ENCODE results near the gene POLR2F. TPM values are rescaled to one million over a fixed set of nuclear protein-coding genes. Genes with fewer than 3 reads are reported as not detected.

The POLR2F gene
- total and polyA plus RNA-seq, 7 donors, result 69.2 to 280 (median 95.9) TPM

- no peak overlapping the region for H3K27ac ChIP-seq
- 78 to 84% (median 82%) methylated on average over 8 of the region's 8 CpGs for WGBS, 3 donors
- intact Hi-C loops (cut with DNase I), result no loop called here
Observed at GRCh38 chr22:37911697-37912096, 41.8 kb upstream of the POLR2F start.

GRCh38 chr22:37912171-37912570 lies 41.3 kb upstream of the POLR2F start:
- WGBS, 3 donors, result 76 to 91% (median 78%) methylated on average over 7 to 8 of the region's 8 CpGs
- Histone ChIP-seq H3K36me3 (ENCODE audit: insufficient read depth in 1 of 2, low read depth in 1 of 2) (peaks cover 0 to 51% of the 10 kb centered on the region in 2 donors), H3K4me1 (peaks cover 10% of the 10 kb centered on the region), H3K9me3 (no peaks in the 10 kb centered on the region), H3K27me3 (ENCODE audit: insufficient read depth in 3 of 3, low read length in 2 of 3) (no peaks in the 10 kb centered on the region), H3K4me3 (no peak overlapping the region), H3K27ac (peak overlapping the region; percentile 2)
- no peak for ATAC-seq
- intact Hi-C loops (cut with DNase I), result no loop called here
- TF ChIP-seq CTCF (IDR thresholded peaks at IDR 0.05), result no peak
- DNase-seq, result no peak

More at GRCh38 chr22:37911697-37912096, 41.8 kb upstream of the POLR2F start:
- DNase-seq (no peak), ATAC-seq (no peak)
- Histone ChIP-seq H3K4me1 (peaks cover 14% of the 10 kb centered on the region), H3K4me3 (no peak overlapping the region), H3K27me3 (ENCODE audit: insufficient read depth in 3 of 3, low read length in 2 of 3) (no peaks in the 10 kb centered on the region), H3K9me3 (no peaks in the 10 kb centered on the region), H3K36me3 (ENCODE audit: insufficient read depth in 1 of 2, low read depth in 1 of 2) (peaks cover 0 to 47% of the 10 kb centered on the region in 2 donors)
- no peak for TF ChIP-seq CTCF (IDR thresholded peaks at IDR 0.05)

GRCh38 chr22:37913233-37913721 lies 40.2 kb upstream of the POLR2F start:
- DNase-seq (no peak), ATAC-seq (peak in 2 of 4 donors; percentile 8 to 42)
- Histone ChIP-seq H3K36me3 (ENCODE audit: insufficient read depth in 1 of 2, low read depth in 1 of 2) (peaks cover 0 to 63% of the 10 kb centered on the region in 2 donors), H3K27ac (no peak overlapping the region), H3K9me3 (no peaks in the 10 kb centered on the region), H3K27me3 (ENCODE audit: insufficient read depth in 3 of 3, low read length in 2 of 3) (no peaks in the 10 kb centered on the region), H3K4me3 (no peak overlapping the region), H3K4me1 (peaks cover 5% of the 10 kb centered on the region)
- no peak for TF ChIP-seq CTCF (IDR thresholded peaks at IDR 0.05)
- WGBS, 3 donors, result 64 to 69% (median 64%) methylated on average over 7 of the region's 7 CpGs
- intact Hi-C loops (cut with DNase I), result no loop called here

GRCh38 chr22:37916311-37916710 lies 37.2 kb upstream of the POLR2F start:
- no peaks in the 10 kb centered on the region for H3K4me1 ChIP-seq
- H3K27ac ChIP-seq, result no peak overlapping the region
- DNase-seq, result no peak
- H3K36me3 ChIP-seq (ENCODE audit: insufficient read depth in 1 of 2, low read depth in 1 of 2), result peaks cover 0 to 89% of the 10 kb centered on the region in 2 donors
- intact Hi-C loops (cut with DNase I), result no loop called here
- H3K4me3 ChIP-seq, result no peak overlapping the region
- TF ChIP-seq CTCF (IDR thresholded peaks at IDR 0.05), result no peak
- no peaks in the 10 kb centered on the region for H3K9me3 ChIP-seq
- 85 to 89% (median 89%) methylated on average over 5 of the region's 5 CpGs for WGBS, 3 donors
- no peaks in the 10 kb centered on the region for H3K27me3 ChIP-seq (ENCODE audit: insufficient read depth in 3 of 3, low read length in 2 of 3)
- ATAC-seq, result no peak
